GM12873 (cell line): Measurements from ENCODE around the gene SDK2.

Experiments
- CTCF ChIP-seq: IDR thresholded peaks from 2 replicates; pipeline ENCODE4 v1.5.1; 2012; ENCODE audit warnings: low read depth, mild to moderate bottlenecking, moderate library complexity, low read length, control low read depth; ENCODE audit not compliant: insufficient read depth; ENCODE audit errors: missing control alignments

SDK2 gene

GRCh38 chr17:73623247-73623646, 21.0 kb downstream of the SDK2 start:
- TF ChIP-seq CTCF: no peak

GRCh38 chr17:73622381-73622780, 21.9 kb downstream of the SDK2 start:
- no peak for TF ChIP-seq CTCF

GRCh38 chr17:73621685-73622084, 22.6 kb downstream of the SDK2 start:
- no peak for TF ChIP-seq CTCF

- TF ChIP-seq CTCF: no peak
Observed at GRCh38 chr17:73620414-73620813, 23.8 kb downstream of the SDK2 start.

- TF ChIP-seq CTCF: no peak
Observed at GRCh38 chr17:73617501-73617900, 26.7 kb downstream of the SDK2 start.

- TF ChIP-seq CTCF: no peak
Observed at GRCh38 chr17:73616873-73617404, 27.3 kb downstream of the SDK2 start.

GRCh38 chr17:73616120-73616872, 27.9 kb downstream of the SDK2 start:
- no peak for TF ChIP-seq CTCF
